Progenitor cell of endocrine pancreas (in vitro differentiated cells): Measurements from ENCODE around the gene RASSF1. TPM values are rescaled to one million over a fixed set of nuclear protein-coding genes. Genes with fewer than 3 reads are reported as not detected.
A peak's percentile ranks its signal among the peaks of the same experiment; 100 is the strongest.

Experiments used
- DNase-seq: peaks from one replicate; pipeline ENCODE4 v3.0.0; 2021; ENCODE audit warnings: low spot score; ENCODE audit not compliant: unreplicated experiment
- H3K27ac Mint-ChIP-seq: 2 replicates; pipeline ENCODE4 v1.8.0; 2021; ENCODE audit warnings: mild to moderate bottlenecking, moderate library complexity, mixed read lengths
- H3K27me3 Mint-ChIP-seq: 2 replicates; pipeline ENCODE4 v1.8.0; 2021; ENCODE audit warnings: mixed read lengths
- H3K36me3 Mint-ChIP-seq: 2 replicates; pipeline ENCODE4 v1.8.0; 2022; ENCODE audit warnings: mixed read lengths; ENCODE audit not compliant: insufficient read depth
- H3K4me1 Mint-ChIP-seq: 2 replicates; pipeline ENCODE4 v1.8.0; 2021; ENCODE audit warnings: low read depth, mixed read lengths
- H3K4me3 Mint-ChIP-seq: 2 replicates; pipeline ENCODE4 v1.8.0; 2021; ENCODE audit warnings: low read depth, mild to moderate bottlenecking, moderate library complexity, mixed read lengths
- H3K9me3 Mint-ChIP-seq: 2 replicates; pipeline ENCODE4 v1.8.0; 2021; ENCODE audit warnings: low read depth, mixed read lengths
- total RNA-seq: library from RNA; stranded (reverse); gene quantifications from 2 replicates; pipeline ENCODE4 v1.2.1, GENCODE V29; 2021
- TF ChIP-seq, protein P1 (sequence below): fragments of 200-600 bp; sonication (generic); IDR thresholded peaks from one replicate; pipeline ENCODE4 v1.5.0; 2021; ENCODE audit warnings: antibody characterized with exemption, mild to moderate bottlenecking; ENCODE audit not compliant: unreplicated experiment

Gene RASSF1
- total RNA-seq, 1 donor from 2014 or later: 11.7 TPM

DNA sequence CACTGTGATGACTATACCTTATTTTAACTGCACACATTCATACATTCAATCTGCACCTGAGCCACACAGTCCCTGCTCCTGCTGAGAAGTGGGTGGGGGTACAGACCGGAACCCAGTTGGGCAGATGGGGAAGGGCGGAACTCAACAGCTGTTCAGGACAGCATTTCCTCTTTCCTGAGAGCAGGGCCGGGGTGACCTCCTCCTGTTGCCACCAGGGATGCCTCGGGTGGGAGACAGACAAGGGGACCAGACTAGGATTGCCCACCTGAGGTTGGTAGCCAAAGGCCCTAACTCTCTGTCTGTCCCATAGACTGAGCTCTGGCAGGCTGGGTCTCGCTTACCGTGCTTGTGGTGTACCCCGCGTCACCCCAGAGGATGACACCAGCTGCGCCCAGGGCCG is 22.0 kb downstream of the RASSF1 start:
- peaks cover 30% of the 10 kb centered on the region for H3K36me3 Mint-ChIP-seq
- H3K27me3 Mint-ChIP-seq: no peaks in the 10 kb centered on the region
- H3K27ac Mint-ChIP-seq: no peak overlapping the region
- peaks cover 28% of the 10 kb centered on the region for H3K4me1 Mint-ChIP-seq
- no peaks in the 10 kb centered on the region for H3K9me3 Mint-ChIP-seq
- peak overlapping the region; percentile 52 for H3K4me3 Mint-ChIP-seq
- DNase-seq: no peak
- TF ChIP-seq, protein P1, sequence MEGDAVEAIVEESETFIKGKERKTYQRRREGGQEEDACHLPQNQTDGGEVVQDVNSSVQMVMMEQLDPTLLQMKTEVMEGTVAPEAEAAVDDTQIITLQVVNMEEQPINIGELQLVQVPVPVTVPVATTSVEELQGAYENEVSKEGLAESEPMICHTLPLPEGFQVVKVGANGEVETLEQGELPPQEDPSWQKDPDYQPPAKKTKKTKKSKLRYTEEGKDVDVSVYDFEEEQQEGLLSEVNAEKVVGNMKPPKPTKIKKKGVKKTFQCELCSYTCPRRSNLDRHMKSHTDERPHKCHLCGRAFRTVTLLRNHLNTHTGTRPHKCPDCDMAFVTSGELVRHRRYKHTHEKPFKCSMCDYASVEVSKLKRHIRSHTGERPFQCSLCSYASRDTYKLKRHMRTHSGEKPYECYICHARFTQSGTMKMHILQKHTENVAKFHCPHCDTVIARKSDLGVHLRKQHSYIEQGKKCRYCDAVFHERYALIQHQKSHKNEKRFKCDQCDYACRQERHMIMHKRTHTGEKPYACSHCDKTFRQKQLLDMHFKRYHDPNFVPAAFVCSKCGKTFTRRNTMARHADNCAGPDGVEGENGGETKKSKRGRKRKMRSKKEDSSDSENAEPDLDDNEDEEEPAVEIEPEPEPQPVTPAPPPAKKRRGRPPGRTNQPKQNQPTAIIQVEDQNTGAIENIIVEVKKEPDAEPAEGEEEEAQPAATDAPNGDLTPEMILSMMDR: no peak

DNA sequence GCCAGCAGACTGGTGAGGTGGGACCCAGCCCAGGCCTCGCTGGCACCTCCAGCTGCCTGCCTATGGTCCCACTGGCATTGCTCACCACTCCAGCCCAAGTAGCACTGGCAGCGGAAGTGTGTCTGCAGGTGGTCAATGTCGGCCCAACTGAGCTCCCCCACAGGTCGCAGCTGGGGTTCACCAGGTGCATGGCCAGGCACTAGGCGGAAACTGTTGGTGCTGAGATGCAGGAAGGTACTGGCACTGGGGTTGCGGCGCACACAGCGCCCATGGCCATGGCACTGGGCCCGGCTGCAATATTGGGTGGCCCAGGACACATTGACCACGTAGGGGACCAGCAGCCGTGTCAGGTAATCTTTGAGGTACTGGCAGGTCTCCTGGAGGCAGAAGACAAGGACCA is 22.5 kb downstream of the RASSF1 start:
- H3K27me3 Mint-ChIP-seq: no peaks in the 10 kb centered on the region
- H3K9me3 Mint-ChIP-seq: no peaks in the 10 kb centered on the region
- H3K27ac Mint-ChIP-seq: no peak overlapping the region
- no peak overlapping the region for H3K4me3 Mint-ChIP-seq
- TF ChIP-seq, protein P1: no peak
- DNase-seq: no peak
- peaks cover 28% of the 10 kb centered on the region for H3K4me1 Mint-ChIP-seq
- H3K36me3 Mint-ChIP-seq: peaks cover 30% of the 10 kb centered on the region

DNA sequence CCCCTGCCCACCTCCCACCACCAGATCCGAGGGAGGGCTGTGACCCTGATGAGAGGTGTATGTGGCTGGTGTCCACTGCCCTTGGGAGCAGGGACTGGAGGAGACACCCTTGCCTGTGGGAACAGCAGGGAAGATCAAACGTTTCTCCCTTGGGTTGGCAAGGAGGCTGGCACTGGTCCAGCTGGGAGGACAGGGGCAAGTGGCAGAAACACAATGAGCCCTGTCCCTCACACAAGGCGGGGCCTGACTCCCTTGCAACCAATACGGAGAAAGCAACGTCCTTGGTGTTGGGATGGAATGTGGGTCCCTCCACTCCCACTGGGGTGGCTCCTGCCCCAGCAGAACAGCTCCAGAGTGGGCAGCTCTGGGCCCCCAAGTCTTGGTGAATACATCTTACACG is 23.3 kb downstream of the RASSF1 start:
- TF ChIP-seq, protein P1: no peak
- Mint-ChIP-seq H3K27me3 (no peaks in the 10 kb centered on the region), H3K9me3 (no peaks in the 10 kb centered on the region), H3K36me3 (peaks cover 31% of the 10 kb centered on the region), H3K4me1 (peaks cover 28% of the 10 kb centered on the region), H3K27ac (peak overlapping the region; percentile 69), H3K4me3 (no peak overlapping the region)
- no peak for DNase-seq

DNA sequence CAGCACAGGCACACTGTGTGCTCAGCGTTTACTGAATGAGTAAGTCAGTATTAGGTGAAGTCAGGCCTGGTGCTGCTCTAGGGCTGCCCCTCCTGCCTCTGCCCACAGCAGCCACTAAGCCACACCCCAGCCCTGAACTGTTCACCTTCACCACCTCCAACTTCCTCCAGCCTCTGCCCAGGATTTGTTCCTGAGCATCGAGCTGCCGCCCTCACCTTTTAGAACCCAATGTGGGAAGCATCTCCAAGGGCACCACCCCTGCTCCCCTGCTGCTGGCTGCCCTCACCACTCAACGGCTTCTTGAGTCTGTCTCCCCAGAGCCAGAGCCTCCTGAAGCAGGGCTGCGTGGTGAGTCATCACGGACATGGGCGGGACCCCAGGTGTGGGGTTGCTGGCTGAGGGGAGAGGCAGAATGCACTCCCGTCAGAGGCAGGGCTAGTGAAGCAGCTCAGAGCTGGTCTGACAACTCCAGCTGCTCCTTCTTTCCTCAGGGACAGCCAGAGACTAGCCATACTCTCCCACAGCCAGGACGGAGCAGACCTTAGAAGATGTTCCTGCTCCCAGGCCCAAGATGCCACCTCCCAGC is 23.9 kb downstream of the RASSF1 start:
- H3K36me3 Mint-ChIP-seq: peaks cover 31% of the 10 kb centered on the region
- peak overlapping the region; percentile 69 for H3K27ac Mint-ChIP-seq
- H3K4me1 Mint-ChIP-seq: peaks cover 28% of the 10 kb centered on the region
- H3K27me3 Mint-ChIP-seq: no peaks in the 10 kb centered on the region
- H3K4me3 Mint-ChIP-seq: no peak overlapping the region
- H3K9me3 Mint-ChIP-seq: no peaks in the 10 kb centered on the region
- TF ChIP-seq, protein P1: no peak
- no peak for DNase-seq

DNA sequence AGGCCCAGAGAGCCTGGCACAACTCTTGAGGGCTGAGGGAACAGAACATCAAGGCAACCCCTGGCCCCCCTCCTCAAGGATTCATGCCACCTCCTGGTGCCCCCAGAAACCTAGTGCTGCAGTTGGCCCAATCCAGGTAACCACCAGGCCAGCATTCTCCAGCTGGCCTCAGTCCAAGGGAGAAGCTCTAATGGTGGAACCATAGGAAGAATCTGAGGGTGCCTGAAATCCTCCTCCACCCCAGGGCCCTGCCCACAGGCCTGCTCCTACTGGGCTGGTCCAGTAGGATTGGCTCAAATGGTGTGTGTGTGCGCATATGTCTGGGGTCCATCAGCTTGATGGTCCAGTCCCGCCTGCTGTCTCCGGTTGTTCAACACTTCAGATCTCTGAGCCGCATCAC is 25.8 kb downstream of the RASSF1 start:
- Mint-ChIP-seq H3K4me3 (no peak overlapping the region), H3K9me3 (peaks cover 2% of the 10 kb centered on the region), H3K27ac (no peak overlapping the region), H3K27me3 (no peaks in the 10 kb centered on the region), H3K4me1 (peaks cover 22% of the 10 kb centered on the region), H3K36me3 (peaks cover 35% of the 10 kb centered on the region)
- DNase-seq: no peak
- TF ChIP-seq, protein P1: no peak
